KMS-11 (cell line): Measurements from ENCODE around the gene RNF214.
"Not testable (repeated sequence)": the region's sequence is repeated elsewhere in the genome, so short reads cannot be mapped to it uniquely, and the experiment has no call there.

Experiments used
- H2AFZ ChIP-seq: fragments of 200-600 bp; sonication (generic); 2 replicates; pipeline ENCODE4 v1.6.1; 2016; ENCODE audit warnings: antibody characterized with exemption, mixed run types, low read depth
- H3K27ac ChIP-seq: fragments of 200-600 bp; sonication (generic); 2 replicates; pipeline ENCODE4 v1.6.1; 2016; ENCODE audit warnings: mild to moderate bottlenecking, mixed run types
- H3K27me3 ChIP-seq: fragments of 200-600 bp; sonication (generic); 2 replicates; pipeline ENCODE4 v1.6.1; 2017; ENCODE audit warnings: mild to moderate bottlenecking, low read depth, mixed run types, moderate library complexity; ENCODE audit not compliant: insufficient read depth
- H3K36me3 ChIP-seq: fragments of 200-600 bp; sonication (generic); 2 replicates; pipeline ENCODE4 v1.6.1; 2017; ENCODE audit warnings: mild to moderate bottlenecking, mixed run types; ENCODE audit not compliant: insufficient read depth
- H3K4me1 ChIP-seq: fragments of 200-600 bp; sonication (generic); 2 replicates; pipeline ENCODE4 v1.6.1; 2016; ENCODE audit warnings: mild to moderate bottlenecking, low read depth, mixed run types; ENCODE audit not compliant: poor library complexity, severe bottlenecking
- H3K4me2 ChIP-seq: fragments of 200-600 bp; sonication (generic); 2 replicates; pipeline ENCODE4 v1.7.0; 2016; ENCODE audit warnings: mild to moderate bottlenecking, mixed run types
- H3K4me3 ChIP-seq: fragments of 200-600 bp; sonication (generic); IDR thresholded peaks from 2 replicates; pipeline ENCODE4 v1.6.1; 2017; ENCODE audit warnings: low read depth, low read length, mixed read lengths; ENCODE audit not compliant: insufficient read depth
- H3K79me2 ChIP-seq: fragments of 200-600 bp; sonication (generic); 2 replicates; pipeline ENCODE4 v1.6.1; 2016; ENCODE audit warnings: low read depth, mixed run types; ENCODE audit not compliant: insufficient read depth
- H3K9ac ChIP-seq: fragments of 200-600 bp; sonication (generic); 2 replicates; pipeline ENCODE4 v1.6.1; 2016; ENCODE audit warnings: mild to moderate bottlenecking, mixed run types
- H4K20me1 ChIP-seq: fragments of 200-600 bp; sonication (generic); 2 replicates; pipeline ENCODE4 v1.6.1; 2016; ENCODE audit warnings: mild to moderate bottlenecking, mixed run types; ENCODE audit not compliant: insufficient read depth
- CTCF ChIP-seq: fragments of 200-600 bp; sonication (generic); conservative IDR thresholded peaks from 2 replicates; pipeline ENCODE4 v1.6.1; 2017; ENCODE audit warnings: low read depth, mild to moderate bottlenecking, antibody characterized with exemption, low read length, moderate library complexity, mixed read lengths

Gene RNF214

GRCh38 chr11:117271208-117271607 is 38.7 kb downstream of the RNF214 start:
- H2AFZ ChIP-seq = no peak overlapping the region
- no peak overlapping the region for H3K4me2 ChIP-seq
- no peak overlapping the region for H3K4me3 ChIP-seq
- H3K79me2 ChIP-seq = no peaks in the 10 kb centered on the region
- H4K20me1 ChIP-seq = no peaks in the 10 kb centered on the region
- no peaks in the 10 kb centered on the region for H3K36me3 ChIP-seq
- no peak overlapping the region for H3K27ac ChIP-seq
- TF ChIP-seq CTCF = no peak
- no peaks in the 10 kb centered on the region for H3K27me3 ChIP-seq
- H3K9ac ChIP-seq = no peak overlapping the region
- no peaks in the 10 kb centered on the region for H3K4me1 ChIP-seq

- H3K36me3 ChIP-seq, H3K4me1 ChIP-seq, H3K27ac ChIP-seq, H3K4me3 ChIP-seq, H2AFZ ChIP-seq, H3K9ac ChIP-seq, H3K4me2 ChIP-seq, H4K20me1 ChIP-seq, H3K79me2 ChIP-seq, H3K27me3 ChIP-seq: not testable (repeated sequence)
Measured at GRCh38 chr11:117272175-117272574, 39.7 kb downstream of the RNF214 start.

GRCh38 chr11:117273550-117274289 is 41.2 kb downstream of the RNF214 start:
- no peaks in the 10 kb centered on the region for H3K79me2 ChIP-seq
- H3K4me3 ChIP-seq = no peak overlapping the region
- no peaks in the 10 kb centered on the region for H4K20me1 ChIP-seq
- no peaks in the 10 kb centered on the region for H3K27me3 ChIP-seq
- no peaks in the 10 kb centered on the region for H3K36me3 ChIP-seq
- no peak overlapping the region for H2AFZ ChIP-seq
- H3K27ac ChIP-seq = no peak overlapping the region
- no peak overlapping the region for H3K4me2 ChIP-seq
- H3K4me1 ChIP-seq = no peaks in the 10 kb centered on the region
- TF ChIP-seq CTCF = no peak
- no peak overlapping the region for H3K9ac ChIP-seq

GRCh38 chr11:117278347-117278746 is 45.9 kb downstream of the RNF214 start:
- no peak for TF ChIP-seq CTCF
- H3K27me3 ChIP-seq = no peaks in the 10 kb centered on the region
- no peaks in the 10 kb centered on the region for H3K79me2 ChIP-seq
- no peaks in the 10 kb centered on the region for H3K36me3 ChIP-seq
- H3K4me1 ChIP-seq = no peaks in the 10 kb centered on the region
- H4K20me1 ChIP-seq = no peaks in the 10 kb centered on the region
- no peak overlapping the region for H3K4me3 ChIP-seq
- no peak overlapping the region for H3K4me2 ChIP-seq
- H3K27ac ChIP-seq = no peak overlapping the region
- H3K9ac ChIP-seq = no peak overlapping the region
- no peak overlapping the region for H2AFZ ChIP-seq

- no peak for TF ChIP-seq CTCF
- H3K4me1 ChIP-seq = no peaks in the 10 kb centered on the region
- no peaks in the 10 kb centered on the region for H3K36me3 ChIP-seq
- H3K4me3 ChIP-seq = no peak overlapping the region
- H3K79me2 ChIP-seq = no peaks in the 10 kb centered on the region
- H3K27me3 ChIP-seq = no peaks in the 10 kb centered on the region
- H3K4me2 ChIP-seq = no peak overlapping the region
- no peak overlapping the region for H3K9ac ChIP-seq
- H2AFZ ChIP-seq = no peak overlapping the region
- no peak overlapping the region for H3K27ac ChIP-seq
- no peaks in the 10 kb centered on the region for H4K20me1 ChIP-seq
Measured at GRCh38 chr11:117279711-117280376, 47.4 kb downstream of the RNF214 start.
